IMR-90 (cell line): ENCODE measurements around the gene CASP1. TPM values are rescaled to one million over a fixed set of nuclear protein-coding genes. Genes with fewer than 3 reads are reported as not detected.

Experiments used
- ATAC-seq: fragments of 200-7000 bp; cut with Tn5 transposase; 2 replicates; pipeline ENCODE4 v1.9.1; 2020; ENCODE audit warnings: low read depth, mild to moderate bottlenecking, moderate library complexity
- BruUV-seq: library from RNA; stranded (reverse); fragments of 400-500 nt; replicated peaks from 2 replicates; lab custom pipeline; 2021; lab: Mats Ljungman, UMichigan
- CTCF ChIA-PET: fragments of 300-600 bp; formaldehyde crosslinking; extraction: SDS; loops from one replicate; lab custom pipeline; 2021; ENCODE audit warnings: antibody characterized with exemption; lab: Yijun Ruan, JAX
- POLR2A ChIA-PET: fragments of 300-600 bp; sonication (Branson Sonifier 250); formaldehyde crosslinking; loops from one replicate; lab custom pipeline; 2022; ENCODE audit warnings: antibody characterized with exemption; ENCODE audit not compliant: unreplicated experiment; lab: Charles Lee
- DNase-seq: peaks from one replicate; pipeline ENCODE4 v3.0.0; 2013
- H2AFZ ChIP-seq: replicated peaks from 2 replicates; pipeline ENCODE3; 2013; ENCODE audit warnings: low read length, mild to moderate bottlenecking; ENCODE audit not compliant: poor library complexity
- H2AK5ac ChIP-seq: 2 replicates; pipeline ENCODE4 v1.6.1; 2013; ENCODE audit warnings: low read depth, low read length, inconsistent platforms
- H2AK9ac ChIP-seq: replicated peaks from 2 replicates; pipeline ENCODE3; 2013; ENCODE audit warnings: mild to moderate bottlenecking, low read depth, low read length, moderate library complexity; ENCODE audit not compliant: poor library complexity
- H2BK120ac ChIP-seq: 2 replicates; pipeline ENCODE4 v1.6.1; 2013; ENCODE audit warnings: low read depth, low read length, inconsistent platforms
- H2BK15ac ChIP-seq: 3 replicates; pipeline ENCODE4 v1.6.1; 2013; ENCODE audit warnings: low read depth, low read length, inconsistent platforms
- H2BK20ac ChIP-seq: 2 replicates; pipeline ENCODE4 v1.6.1; 2013; ENCODE audit warnings: low read depth, mild to moderate bottlenecking, inconsistent platforms, low read length, moderate library complexity
- H2BK5ac ChIP-seq: 2 replicates; pipeline ENCODE4 v1.6.1; 2013; ENCODE audit warnings: mild to moderate bottlenecking, low read depth, low read length, inconsistent platforms; ENCODE audit not compliant: poor library complexity, severe bottlenecking
- H3K14ac ChIP-seq: replicated peaks from 2 replicates; pipeline ENCODE4 v1.6.1; 2013; ENCODE audit warnings: low read depth, low read length, inconsistent platforms
- H3K18ac ChIP-seq: 2 replicates; pipeline ENCODE4 v1.6.1; 2013; ENCODE audit warnings: low read depth, low read length, control low read depth
- H3K23ac ChIP-seq: 2 replicates; pipeline ENCODE4 v1.6.1; 2013; ENCODE audit warnings: low read depth, low read length, inconsistent platforms
- H3K27ac ChIP-seq: 2 replicates; pipeline ENCODE4 v1.5.1; 2013; ENCODE audit warnings: mild to moderate bottlenecking, control low read depth, low read length; ENCODE audit not compliant: insufficient read depth
- H3K27me3 ChIP-seq: 2 replicates; pipeline ENCODE4 v1.6.1; 2013; ENCODE audit warnings: low read length; ENCODE audit not compliant: control insufficient read depth, insufficient read depth
- H3K36me3 ChIP-seq: 2 replicates; pipeline ENCODE4 v1.6.1; 2013; ENCODE audit warnings: low read length, mixed read lengths; ENCODE audit not compliant: control insufficient read depth, insufficient read depth
- H3K4ac ChIP-seq: 2 replicates; pipeline ENCODE4 v1.6.1; 2013; ENCODE audit warnings: low read depth, low read length, inconsistent platforms
- H3K4me1 ChIP-seq: 2 replicates; pipeline ENCODE4 v1.6.1; 2013; ENCODE audit warnings: low read length, mixed read lengths; ENCODE audit not compliant: control insufficient read depth, insufficient read depth
- H3K4me2 ChIP-seq: 2 replicates; pipeline ENCODE4 v1.6.1; 2013; ENCODE audit warnings: low read depth, mild to moderate bottlenecking, control low read depth, low read length, moderate library complexity
- H3K4me3 ChIP-seq: 2 replicates; pipeline ENCODE4 v1.5.1; 2013; ENCODE audit warnings: low read depth, mild to moderate bottlenecking, control low read depth, low read length, moderate library complexity; ENCODE audit not compliant: insufficient read depth
- H3K56ac ChIP-seq: 2 replicates; pipeline ENCODE4 v1.6.1; 2013; ENCODE audit warnings: low read length, inconsistent platforms; ENCODE audit not compliant: insufficient read depth; ENCODE audit errors: extremely low read depth
- H3K79me1 ChIP-seq, 2 experiments: 2 replicates each; pipeline ENCODE4 v1.6.1; 2013; ENCODE audit warnings: low read length in 2 of 2, inconsistent platforms in 1 of 2, low read depth in 1 of 2
- H3K9ac ChIP-seq: 2 replicates; pipeline ENCODE4 v1.6.1; 2013; ENCODE audit warnings: low read depth, low read length, control low read depth
- H3K9me1 ChIP-seq: 2 replicates; pipeline ENCODE4 v1.6.1; 2013; ENCODE audit warnings: low read length, inconsistent platforms; ENCODE audit not compliant: insufficient read depth
- H3K9me3 ChIP-seq: 2 replicates; pipeline ENCODE4 v1.6.1; 2013; ENCODE audit warnings: low read length; ENCODE audit not compliant: control insufficient read depth, insufficient read depth
- H4K20me1 ChIP-seq: 2 replicates; pipeline ENCODE4 v1.6.1; 2013; ENCODE audit warnings: low read length, inconsistent platforms; ENCODE audit not compliant: insufficient read depth
- H4K5ac ChIP-seq: 2 replicates; pipeline ENCODE4 v1.6.1; 2013; ENCODE audit warnings: mild to moderate bottlenecking, low read depth, low read length, control low read depth
- H4K8ac ChIP-seq, 2 experiments: 2 replicates each; pipeline ENCODE4 v1.6.1; 2013; ENCODE audit warnings: low read depth in 2 of 2, low read length in 2 of 2, control low read depth in 1 of 2, inconsistent platforms in 1 of 2
- H4K91ac ChIP-seq: 2 replicates; pipeline ENCODE4 v1.6.1; 2013; ENCODE audit warnings: low read depth, low read length, inconsistent platforms; ENCODE audit not compliant: insufficient read depth
- BHLHE40 ChIP-seq: fragments of 150-350 bp; IDR thresholded peaks from 2 replicates; pipeline ENCODE4 v1.6.1; 2016; ENCODE audit warnings: mild to moderate bottlenecking, low read depth, low read length
- CEBPB ChIP-seq: IDR thresholded peaks from 2 replicates; pipeline ENCODE4 v1.6.1; 2012; ENCODE audit warnings: low read depth, low read length, improper control_type of control experiment
- CHD1 ChIP-seq: IDR thresholded peaks from 2 replicates; pipeline ENCODE4 v1.6.1; 2012; ENCODE audit warnings: low read depth, low read length, improper control_type of control experiment
- CTCF ChIP-seq: conservative IDR thresholded peaks from 2 replicates; pipeline ENCODE4 v1.5.1; 2012; ENCODE audit warnings: mild to moderate bottlenecking, low read depth, low read length, improper control_type of control experiment
- ELK1 ChIP-seq: fragments of 150-350 bp; IDR thresholded peaks from 2 replicates; pipeline ENCODE4 v1.6.1; 2016; ENCODE audit warnings: low read depth, mild to moderate bottlenecking, low read length, moderate library complexity, borderline replicate concordance
- FOS ChIP-seq: fragments of 150-350 bp; IDR thresholded peaks from 2 replicates; pipeline ENCODE4 v1.6.1; 2016; ENCODE audit warnings: low read depth, low read length
- MAFK ChIP-seq: IDR thresholded peaks from 2 replicates; pipeline ENCODE4 v1.6.1; 2012; ENCODE audit warnings: low read depth, low read length, improper control_type of control experiment
- MAZ ChIP-seq: IDR thresholded peaks from 2 replicates; pipeline ENCODE4 v1.6.1; 2012; ENCODE audit warnings: low read depth, mild to moderate bottlenecking, low read length, improper control_type of control experiment, moderate library complexity, borderline replicate concordance
- MXI1 ChIP-seq: IDR thresholded peaks from 2 replicates; pipeline ENCODE4 v1.6.1; 2012; ENCODE audit warnings: low read depth, mild to moderate bottlenecking, low read length, moderate library complexity, borderline replicate concordance
- NFE2L2 ChIP-seq: fragments of 150-350 bp; IDR thresholded peaks from 2 replicates; pipeline ENCODE4 v1.6.1; 2016; ENCODE audit warnings: low read depth, mild to moderate bottlenecking, low read length
- POLR2A ChIP-seq: IDR thresholded peaks from 2 replicates; pipeline ENCODE4 v1.6.1; 2012; ENCODE audit warnings: mild to moderate bottlenecking, low read depth, low read length
- RAD21 ChIP-seq: IDR thresholded peaks from 2 replicates; pipeline ENCODE4 v1.6.1; 2012; ENCODE audit warnings: low read length, improper control_type of control experiment
- RCOR1 ChIP-seq: IDR thresholded peaks from 2 replicates; pipeline ENCODE4 v1.6.1; 2012; ENCODE audit warnings: mild to moderate bottlenecking, low read length, improper control_type of control experiment; ENCODE audit not compliant: insufficient replicate concordance
- RFX5 ChIP-seq: IDR thresholded peaks from 2 replicates; pipeline ENCODE4 v1.8.0; 2012; ENCODE audit warnings: low read depth, mild to moderate bottlenecking, low read length, moderate library complexity
- SMC3 ChIP-seq: fragments of 150-350 bp; IDR thresholded peaks from 2 replicates; pipeline ENCODE4 v1.6.1; 2016; ENCODE audit warnings: low read depth, mild to moderate bottlenecking, antibody characterized with exemption, low read length, moderate library complexity
- USF2 ChIP-seq: fragments of 150-350 bp; IDR thresholded peaks from 2 replicates; pipeline ENCODE4 v1.6.1; 2017; ENCODE audit warnings: mild to moderate bottlenecking, antibody characterized with exemption, low read length, low read depth
- WGBS, 2 experiments: methylation state at CpG; one replicate each; pipeline versions ENCODE4 v1.1.5 to v1.1.7; 2013; ENCODE audit warnings: missing lambda C conversion rate in 2 of 2; ENCODE audit not compliant: insufficient read length in 1 of 2; ENCODE audit errors: extremely low coverage in 2 of 2; 5-methylcytosine and 5-hydroxymethylcytosine counted together
- dilution Hi-C: fragments of 300-500 bp; cut with HindIII; formaldehyde crosslinking; loops from one replicate; pipeline ENCODE4 v1.14.3; 2018; ENCODE audit warnings: low sequenced_read_pairs; ENCODE audit not compliant: unreplicated experiment
- in situ Hi-C: fragments of 300-500 bp; cut with MboI; formaldehyde crosslinking; loops from 3 replicates; pipeline ENCODE4 v1.14.3; 2019; ENCODE audit warnings: low sequenced_read_pairs, inconsistent platforms, mixed read lengths
- intact Hi-C: fragments of 100-400 bp; cut with micrococcal nuclease; formaldehyde crosslinking; loops from 2 replicates; pipeline ENCODE4 v1.10.0; 2022
- polyA plus RNA-seq, 3 experiments: library from polyadenylated mRNA; depleted of rRNA; stranded (reverse); fragments of >200 nt; gene quantifications; 2 replicates each; pipeline ENCODE4 v1.2.3, GENCODE V29; 2012; ENCODE audit warnings: low replicate concordance in 1 of 3
- total RNA-seq: library from RNA; depleted of rRNA; stranded (reverse); fragments of >200 nt; gene quantifications from 2 replicates; pipeline ENCODE4 v1.2.3, GENCODE V29; 2012

Gene CASP1
- total and polyA plus RNA-seq, 2 of the 4 experiments (the other 2 are of a cell fraction) = 12.5 to 31.2 TPM

GRCh38 chr11:105052487-105052886, 17.5 kb upstream of the CASP1 start:
- no peak overlapping the region for H4K91ac ChIP-seq
- BruUV-seq = no TSS peak
- CTCF ChIA-PET = no interaction called here
- TF ChIP-seq USF2 (no peak), CEBPB (no peak), RAD21 (no peak), MXI1 (no peak), FOS (no peak), MAFK (no peak), MAZ (no peak), RCOR1 (no peak), CTCF (no peak), NFE2L2 (no peak), RFX5 (no peak), ELK1 (no peak), BHLHE40 (no peak), POLR2A (no peak), SMC3 (no peak), CHD1 (no peak)
- no peaks in the 10 kb centered on the region for H3K9me3 ChIP-seq
- no peak for DNase-seq
- no peak overlapping the region for H2BK5ac ChIP-seq
- no peaks in the 10 kb centered on the region for H3K27me3 ChIP-seq
- H3K18ac ChIP-seq = no peak overlapping the region
- H3K4ac ChIP-seq = no peak overlapping the region
- no peak overlapping the region for H3K14ac ChIP-seq
- no peak overlapping the region for H3K23ac ChIP-seq
- intact Hi-C loops (loop anchor here (1.0 kb wide), 1 partner anchor 9 kb away; no protein-coding TSS in a partner anchor), dilution Hi-C loops (no loop called here), in situ Hi-C loops (no loop called here)
- no peaks in the 10 kb centered on the region; the same call in 1 of the 2 replicates for H3K4me1 ChIP-seq
- no peak overlapping the region for H4K8ac ChIP-seq
- H3K27ac ChIP-seq = no peak overlapping the region
- no peak overlapping the region for H3K4me3 ChIP-seq
- H2BK15ac ChIP-seq = no peak overlapping the region
- no peaks in the 10 kb centered on the region for H3K79me1 ChIP-seq
- no peak overlapping the region for H3K56ac ChIP-seq
- no peaks in the 10 kb centered on the region for H3K36me3 ChIP-seq
- H3K9ac ChIP-seq = no peak overlapping the region
- no peak overlapping the region for H4K5ac ChIP-seq
- POLR2A ChIA-PET = no interaction called here
- WGBS, 2 experiments = no CpG with 5 or more reads among the region's 3 CpGs
- H2BK20ac ChIP-seq = no peak overlapping the region
- ATAC-seq = no peak
- no peaks in the 10 kb centered on the region for H3K9me1 ChIP-seq
- no peak overlapping the region for H2AFZ ChIP-seq
- no peak overlapping the region for H3K4me2 ChIP-seq
- H2AK9ac ChIP-seq = no peak overlapping the region
- no peak overlapping the region for H2BK120ac ChIP-seq
- no peak overlapping the region for H2AK5ac ChIP-seq
- no peaks in the 10 kb centered on the region for H4K20me1 ChIP-seq
